Astrocyte (in vitro differentiated cells and primary cell): Measurements from ENCODE around the gene TRPM8.

Source experiments
- CTCF ChIP-seq: IDR thresholded peaks from 2 replicates; pipeline ENCODE4 v1.5.1; 2011; ENCODE audit warnings: low read depth, mild to moderate bottlenecking, inconsistent platforms, low read length, moderate library complexity; ENCODE audit not compliant: insufficient read depth
- EZH2 ChIP-seq: IDR thresholded peaks from 2 replicates; pipeline ENCODE4 v1.6.1; 2012; ENCODE audit warnings: mild to moderate bottlenecking, low read length, inconsistent platforms; ENCODE audit not compliant: insufficient read depth

- TF ChIP-seq EZH2 (no peak), CTCF (no peak)
Observed at GRCh38 chr2:234022424-234022823, 105.3 kb downstream of the TRPM8 start.
